Measurements from ENCODE around the gene STT3B. TPM values are rescaled to one million over a fixed set of nuclear protein-coding genes. Genes with fewer than 3 reads are reported as not detected.

STT3B gene
- total RNA-seq, 1 experiment from 2014 or later: 105 TPM

DNA sequence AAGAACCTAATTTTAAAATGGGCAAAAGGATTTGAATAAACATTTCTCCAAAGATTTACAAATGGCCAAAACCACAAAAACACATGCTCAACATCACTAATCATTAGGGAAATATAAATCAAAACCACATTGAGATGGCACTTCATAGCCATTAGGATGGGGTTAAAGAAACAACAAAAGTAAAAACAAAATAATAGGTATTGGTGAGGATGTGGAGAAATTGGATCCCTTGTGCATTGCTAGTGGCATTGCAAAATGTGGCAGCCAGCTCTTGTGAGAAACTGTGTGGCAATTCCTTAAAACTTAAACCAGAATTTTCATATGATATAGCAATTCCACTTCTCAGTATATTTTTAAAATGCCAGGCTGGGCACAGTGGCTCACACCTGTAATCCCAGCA is 126.5 kb downstream of the STT3B start:
- DNase-seq (ENCODE audit: low read depth, low spot score): no peak
- ATAC-seq: no peak
- peaks cover 11% of the 10 kb centered on the region for H3K9me3 ChIP-seq (ENCODE audit: control insufficient read depth, insufficient read depth, low read depth, low read length)
- no peaks in the 10 kb centered on the region for H3K4me1 ChIP-seq (ENCODE audit: control insufficient read depth, insufficient read depth, low read length)
- in situ Hi-C loops (cut with HindIII; ENCODE audit: low pct_unique_long_range_greater_than_20kb, low sequenced_read_pairs) (no loop called here), intact Hi-C loops (cut with micrococcal nuclease; ENCODE audit: unreplicated experiment) (no loop called here)
- no TSS peak for BruUV-seq (replicated peaks)
- H3K36me3 ChIP-seq (ENCODE audit: control insufficient read depth, insufficient read depth, low read length): no peaks in the 10 kb centered on the region; the same call in none of the 2 replicates
- TF ChIP-seq, protein P1, sequence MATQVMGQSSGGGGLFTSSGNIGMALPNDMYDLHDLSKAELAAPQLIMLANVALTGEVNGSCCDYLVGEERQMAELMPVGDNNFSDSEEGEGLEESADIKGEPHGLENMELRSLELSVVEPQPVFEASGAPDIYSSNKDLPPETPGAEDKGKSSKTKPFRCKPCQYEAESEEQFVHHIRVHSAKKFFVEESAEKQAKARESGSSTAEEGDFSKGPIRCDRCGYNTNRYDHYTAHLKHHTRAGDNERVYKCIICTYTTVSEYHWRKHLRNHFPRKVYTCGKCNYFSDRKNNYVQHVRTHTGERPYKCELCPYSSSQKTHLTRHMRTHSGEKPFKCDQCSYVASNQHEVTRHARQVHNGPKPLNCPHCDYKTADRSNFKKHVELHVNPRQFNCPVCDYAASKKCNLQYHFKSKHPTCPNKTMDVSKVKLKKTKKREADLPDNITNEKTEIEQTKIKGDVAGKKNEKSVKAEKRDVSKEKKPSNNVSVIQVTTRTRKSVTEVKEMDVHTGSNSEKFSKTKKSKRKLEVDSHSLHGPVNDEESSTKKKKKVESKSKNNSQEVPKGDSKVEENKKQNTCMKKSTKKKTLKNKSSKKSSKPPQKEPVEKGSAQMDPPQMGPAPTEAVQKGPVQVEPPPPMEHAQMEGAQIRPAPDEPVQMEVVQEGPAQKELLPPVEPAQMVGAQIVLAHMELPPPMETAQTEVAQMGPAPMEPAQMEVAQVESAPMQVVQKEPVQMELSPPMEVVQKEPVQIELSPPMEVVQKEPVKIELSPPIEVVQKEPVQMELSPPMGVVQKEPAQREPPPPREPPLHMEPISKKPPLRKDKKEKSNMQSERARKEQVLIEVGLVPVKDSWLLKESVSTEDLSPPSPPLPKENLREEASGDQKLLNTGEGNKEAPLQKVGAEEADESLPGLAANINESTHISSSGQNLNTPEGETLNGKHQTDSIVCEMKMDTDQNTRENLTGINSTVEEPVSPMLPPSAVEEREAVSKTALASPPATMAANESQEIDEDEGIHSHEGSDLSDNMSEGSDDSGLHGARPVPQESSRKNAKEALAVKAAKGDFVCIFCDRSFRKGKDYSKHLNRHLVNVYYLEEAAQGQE (IDR thresholded peaks at IDR 0.05; ENCODE audit: insufficient read depth in 1 of 2, low read depth in 2 of 2, low read length in 1 of 2): no peak
- no peak for TF ChIP-seq TCF7L2 (IDR thresholded peaks at IDR 0.05; ENCODE audit: low read depth, low read length)
- TF ChIP-seq POLR2AphosphoS5 (IDR thresholded peaks at IDR 0.05; ENCODE audit: low read depth, low read length): no peak
- TF ChIP-seq, protein P2, sequence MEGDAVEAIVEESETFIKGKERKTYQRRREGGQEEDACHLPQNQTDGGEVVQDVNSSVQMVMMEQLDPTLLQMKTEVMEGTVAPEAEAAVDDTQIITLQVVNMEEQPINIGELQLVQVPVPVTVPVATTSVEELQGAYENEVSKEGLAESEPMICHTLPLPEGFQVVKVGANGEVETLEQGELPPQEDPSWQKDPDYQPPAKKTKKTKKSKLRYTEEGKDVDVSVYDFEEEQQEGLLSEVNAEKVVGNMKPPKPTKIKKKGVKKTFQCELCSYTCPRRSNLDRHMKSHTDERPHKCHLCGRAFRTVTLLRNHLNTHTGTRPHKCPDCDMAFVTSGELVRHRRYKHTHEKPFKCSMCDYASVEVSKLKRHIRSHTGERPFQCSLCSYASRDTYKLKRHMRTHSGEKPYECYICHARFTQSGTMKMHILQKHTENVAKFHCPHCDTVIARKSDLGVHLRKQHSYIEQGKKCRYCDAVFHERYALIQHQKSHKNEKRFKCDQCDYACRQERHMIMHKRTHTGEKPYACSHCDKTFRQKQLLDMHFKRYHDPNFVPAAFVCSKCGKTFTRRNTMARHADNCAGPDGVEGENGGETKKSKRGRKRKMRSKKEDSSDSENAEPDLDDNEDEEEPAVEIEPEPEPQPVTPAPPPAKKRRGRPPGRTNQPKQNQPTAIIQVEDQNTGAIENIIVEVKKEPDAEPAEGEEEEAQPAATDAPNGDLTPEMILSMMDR (IDR thresholded peaks at IDR 0.05): no peak
- TF ChIP-seq SIN3A (IDR thresholded peaks at IDR 0.05; ENCODE audit: borderline replicate concordance, insufficient read depth, low read depth, low read length): no peak
- ChIA-PET CTCF (no interaction called here), POLR2A (no interaction called here)
- no peaks in the 10 kb centered on the region for H3K27me3 ChIP-seq (ENCODE audit: control insufficient read depth, insufficient read depth, low read length)
- no peak overlapping the region for H3K4me3 ChIP-seq (ENCODE audit: low read depth in 2 of 2, low read length in 2 of 2)
- no peak overlapping the region for H3K27ac ChIP-seq (ENCODE audit: low read length)

DNA sequence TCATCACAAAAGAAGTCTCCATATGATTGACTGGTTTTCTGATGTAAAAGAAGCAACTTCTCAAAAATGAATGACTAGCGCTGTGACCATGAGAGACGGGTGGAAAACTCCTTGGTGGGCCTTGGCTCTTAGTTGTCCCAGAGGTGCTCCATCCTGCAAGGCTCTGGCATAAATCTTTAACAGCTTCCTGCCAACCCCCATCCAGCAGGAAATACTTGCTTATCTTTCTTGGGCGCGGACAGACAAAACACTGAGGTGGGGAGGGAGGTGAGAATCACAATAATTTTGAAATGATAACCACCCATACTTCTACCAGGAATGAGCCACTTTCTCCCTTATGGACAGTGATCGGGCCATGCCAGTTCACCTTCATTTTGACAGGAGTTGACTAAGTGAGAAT is 128.6 kb downstream of the STT3B start:
- no TSS peak for BruUV-seq (replicated peaks)
- Histone ChIP-seq H3K4me1 (ENCODE audit: control insufficient read depth, insufficient read depth, low read length) (no peaks in the 10 kb centered on the region), H3K9me3 (ENCODE audit: control insufficient read depth, insufficient read depth, low read depth, low read length) (no peaks in the 10 kb centered on the region), H3K36me3 (ENCODE audit: control insufficient read depth, insufficient read depth, low read length) (no peaks in the 10 kb centered on the region; the same call in none of the 2 replicates), H3K27ac (ENCODE audit: low read length) (no peak overlapping the region), H3K27me3 (ENCODE audit: control insufficient read depth, insufficient read depth, low read length) (no peaks in the 10 kb centered on the region), H3K4me3 (ENCODE audit: low read depth in 2 of 2, low read length in 2 of 2) (no peak overlapping the region)
- TF ChIP-seq, protein P1 (IDR thresholded peaks at IDR 0.05; ENCODE audit: insufficient read depth in 1 of 2, low read depth in 2 of 2, low read length in 1 of 2): no peak
- TF ChIP-seq TCF7L2 (IDR thresholded peaks at IDR 0.05; ENCODE audit: low read depth, low read length) (no peak), SIN3A (IDR thresholded peaks at IDR 0.05; ENCODE audit: borderline replicate concordance, insufficient read depth, low read depth, low read length) (no peak), POLR2AphosphoS5 (IDR thresholded peaks at IDR 0.05; ENCODE audit: low read depth, low read length) (no peak)
- TF ChIP-seq, protein P2 (IDR thresholded peaks at IDR 0.05): no peak
- DNase-seq (ENCODE audit: low read depth, low spot score) (no peak), ATAC-seq (no peak)
- ChIA-PET CTCF (no interaction called here), POLR2A (no interaction called here)
- intact Hi-C loops (cut with micrococcal nuclease; ENCODE audit: unreplicated experiment): no loop called here
- in situ Hi-C loops (cut with HindIII; ENCODE audit: low pct_unique_long_range_greater_than_20kb, low sequenced_read_pairs): no loop called here

Data from Panc1 (cell line).